HPDE6-E6E7 (cell line): ENCODE measurements around the gene SND1.
"Not testable (repeated sequence)": the region's sequence is repeated elsewhere in the genome, so short reads cannot be mapped to it uniquely, and the experiment has no call there.

Source experiments
- DNase-seq: peaks from one replicate; pipeline ENCODE4 v3.0.0; 2011; ENCODE audit warnings: missing footprints; ENCODE audit errors: extremely low spot score

Gene SND1

DNA sequence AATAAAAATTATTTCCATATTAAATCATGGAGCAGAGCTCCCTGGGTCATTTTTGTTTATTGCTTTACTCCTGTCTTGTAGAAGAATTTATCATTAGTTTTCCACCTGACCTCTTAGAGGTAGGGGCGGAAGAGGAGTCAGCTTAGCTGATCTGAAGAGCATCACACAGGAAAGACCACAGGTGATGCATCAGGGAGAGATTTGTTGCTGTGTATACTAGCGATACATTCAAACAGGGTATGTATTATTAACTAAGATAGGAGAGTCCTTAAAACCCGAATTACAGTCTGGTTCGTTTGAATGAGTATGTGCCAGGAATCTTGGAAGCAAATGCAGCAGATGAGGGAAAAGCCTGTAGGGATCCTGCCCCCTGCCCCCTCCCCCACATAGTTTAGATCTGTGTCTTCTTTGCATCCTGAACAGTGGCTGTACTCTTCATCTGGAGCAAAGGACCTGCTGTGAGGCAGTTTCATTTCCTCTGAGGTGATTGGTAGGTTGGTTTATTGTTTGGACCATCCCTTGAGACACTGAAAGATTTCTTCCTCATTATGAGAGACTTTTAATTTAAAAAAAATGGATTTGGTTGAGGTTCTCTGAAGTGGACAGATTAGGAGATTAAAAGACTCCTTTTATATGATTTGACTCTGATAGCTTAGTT is 177.0 kb downstream of the SND1 start:
- no peak for DNase-seq

DNA sequence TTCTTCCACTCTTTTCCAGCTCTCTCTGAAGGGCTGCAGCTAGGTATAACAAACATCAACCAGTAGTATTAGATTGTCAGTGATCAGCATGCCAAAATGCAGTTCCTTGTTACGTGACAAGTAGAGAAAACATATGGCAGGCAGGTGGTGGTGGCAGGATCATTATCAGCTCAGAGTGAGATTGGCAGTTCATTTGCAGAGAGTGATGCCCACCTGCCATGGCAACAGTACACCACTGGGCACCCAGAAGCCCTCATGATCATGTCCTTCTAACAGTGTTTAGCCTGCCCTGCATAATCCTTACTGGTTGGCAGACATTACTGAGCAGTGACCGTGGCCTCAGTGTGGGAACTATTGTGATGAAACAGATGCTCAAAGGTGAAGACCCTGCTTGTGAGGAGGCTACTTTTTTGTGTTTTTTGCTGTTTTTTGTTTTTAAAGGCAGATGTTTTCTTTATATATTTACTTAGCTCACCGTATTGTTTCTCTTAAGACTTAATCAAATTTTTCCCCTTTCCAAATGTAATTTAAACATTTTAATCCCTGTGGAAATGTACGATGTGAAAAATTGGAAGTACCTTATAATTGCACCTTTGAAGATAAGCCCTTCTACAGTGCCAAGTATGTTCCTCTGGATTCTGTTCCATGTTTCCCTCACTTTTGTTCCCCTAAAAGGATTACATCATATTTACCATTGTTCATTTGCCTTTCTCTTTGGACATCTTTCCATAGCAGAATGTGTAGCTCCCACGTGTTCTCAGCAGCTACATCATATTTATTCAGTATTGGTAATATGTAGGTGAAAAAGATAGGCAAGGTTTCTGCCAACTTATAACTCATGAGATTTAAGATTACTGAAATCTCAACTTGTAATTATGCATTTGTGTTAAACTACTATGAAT is 179.6 kb downstream of the SND1 start:
- DNase-seq: no peak

DNA sequence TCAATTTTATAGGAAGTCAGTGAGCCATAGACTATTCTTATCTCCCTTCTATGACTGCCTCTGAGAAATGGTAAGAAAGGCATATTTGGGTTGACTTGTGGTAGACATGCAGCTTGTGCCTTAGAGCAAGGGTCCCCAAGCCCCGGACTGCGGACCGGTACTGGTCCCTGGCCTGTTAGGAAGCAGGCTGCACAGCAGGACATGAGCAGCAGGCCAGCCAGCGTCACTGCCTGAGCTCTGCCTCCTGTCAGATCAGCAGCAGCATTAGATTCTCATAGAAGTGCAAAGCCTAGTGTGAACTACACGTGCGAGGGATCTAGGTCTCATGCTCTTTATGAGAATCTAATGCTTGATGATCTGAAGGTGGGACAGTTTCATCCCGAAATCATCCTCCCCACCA is 180.6 kb downstream of the SND1 start:
- no peak for DNase-seq

DNA sequence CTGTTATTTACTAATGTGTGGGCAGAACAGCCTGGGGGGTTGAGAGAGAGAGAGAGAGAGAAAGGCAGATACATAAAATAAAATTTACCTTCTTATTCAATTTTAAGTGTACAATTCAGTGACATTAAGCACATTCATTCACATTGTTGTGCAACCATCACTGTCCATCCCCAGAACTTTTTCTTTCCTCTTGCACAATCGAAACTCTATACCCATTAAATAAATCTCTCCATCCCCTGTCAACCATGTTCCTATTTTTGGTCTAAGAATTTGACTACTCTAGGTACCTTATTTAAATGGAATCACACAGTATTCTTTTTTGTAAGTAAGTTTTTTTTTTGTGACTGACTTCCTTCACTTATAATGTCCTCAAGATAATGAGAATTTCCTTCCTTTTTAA is 181.6 kb downstream of the SND1 start:
- DNase-seq: no peak

DNA sequence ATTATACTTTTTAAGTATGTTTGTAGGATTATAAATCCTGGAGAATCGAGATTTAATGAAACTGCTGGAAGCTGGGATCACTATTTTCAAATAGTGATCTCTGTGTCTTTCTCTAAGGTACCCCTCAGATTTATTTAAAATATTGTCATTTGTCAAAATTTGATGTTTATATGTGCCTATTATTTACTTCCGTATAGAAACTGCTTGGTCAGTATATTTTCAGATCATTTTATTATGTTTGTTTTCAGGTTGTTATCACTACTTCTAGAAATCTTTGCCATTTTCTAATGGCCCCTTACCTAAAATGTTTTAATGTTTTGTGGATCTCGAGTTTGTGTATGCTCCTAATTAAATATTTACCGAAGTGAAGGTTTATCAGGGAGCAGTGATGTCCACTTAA is 183.7 kb downstream of the SND1 start:
- no peak for DNase-seq

DNA sequence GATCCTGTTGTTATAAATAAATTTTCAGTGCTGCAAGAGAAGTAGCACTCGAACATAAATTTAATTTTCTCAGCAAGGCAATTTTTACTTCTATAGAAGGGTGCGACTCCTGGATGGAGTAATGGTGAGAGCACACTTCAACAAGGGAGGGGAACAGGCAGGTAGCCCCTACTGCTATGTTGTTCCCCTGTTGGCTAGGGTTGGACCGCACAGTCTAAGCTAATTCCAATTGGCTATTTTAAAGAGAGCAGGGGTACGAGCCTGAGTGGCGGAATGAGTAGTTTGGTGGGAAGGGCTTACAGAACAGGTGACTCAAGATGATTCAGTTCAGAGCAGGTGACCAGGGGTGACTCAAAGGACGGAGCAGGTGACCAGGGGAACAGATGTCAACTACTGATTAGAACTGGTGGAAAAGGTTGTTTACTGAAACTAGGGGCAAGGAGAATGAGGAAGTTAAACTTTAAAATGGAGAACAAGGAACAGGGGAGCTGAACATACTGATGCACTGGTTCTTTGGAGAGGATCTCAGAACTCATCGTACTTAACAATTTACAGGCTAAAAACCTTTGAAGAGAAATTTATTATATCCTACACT is 185.9 kb downstream of the SND1 start:
- DNase-seq: not testable (repeated sequence)

DNA sequence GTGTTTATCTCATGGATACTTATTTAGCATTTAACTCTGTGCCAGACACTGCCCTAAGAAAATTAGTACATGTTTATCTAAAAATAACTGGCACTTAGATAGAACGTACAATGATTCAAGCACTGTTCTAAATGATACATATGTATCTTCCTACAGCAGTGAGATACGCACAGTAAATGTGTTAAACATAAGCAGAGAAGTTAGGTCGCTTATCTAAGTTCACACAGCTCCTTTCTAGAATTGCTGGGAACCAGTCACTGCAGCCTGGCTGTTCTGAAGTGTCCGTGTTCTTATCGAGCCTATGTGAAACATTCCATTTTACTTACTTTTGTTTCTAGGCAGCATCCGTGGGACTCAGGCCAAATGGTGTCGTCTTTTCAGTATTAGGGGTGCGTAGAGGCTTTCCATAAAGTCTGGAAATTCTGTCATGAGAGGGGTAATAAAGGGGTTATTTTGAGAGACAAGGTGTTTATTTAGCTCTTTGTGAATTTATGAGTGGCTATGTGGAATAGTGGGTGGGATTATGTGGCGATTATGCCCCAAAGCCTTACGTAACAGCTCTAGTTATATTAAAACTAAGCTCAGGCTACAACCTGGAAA is 186.9 kb downstream of the SND1 start:
- no peak for DNase-seq

DNA sequence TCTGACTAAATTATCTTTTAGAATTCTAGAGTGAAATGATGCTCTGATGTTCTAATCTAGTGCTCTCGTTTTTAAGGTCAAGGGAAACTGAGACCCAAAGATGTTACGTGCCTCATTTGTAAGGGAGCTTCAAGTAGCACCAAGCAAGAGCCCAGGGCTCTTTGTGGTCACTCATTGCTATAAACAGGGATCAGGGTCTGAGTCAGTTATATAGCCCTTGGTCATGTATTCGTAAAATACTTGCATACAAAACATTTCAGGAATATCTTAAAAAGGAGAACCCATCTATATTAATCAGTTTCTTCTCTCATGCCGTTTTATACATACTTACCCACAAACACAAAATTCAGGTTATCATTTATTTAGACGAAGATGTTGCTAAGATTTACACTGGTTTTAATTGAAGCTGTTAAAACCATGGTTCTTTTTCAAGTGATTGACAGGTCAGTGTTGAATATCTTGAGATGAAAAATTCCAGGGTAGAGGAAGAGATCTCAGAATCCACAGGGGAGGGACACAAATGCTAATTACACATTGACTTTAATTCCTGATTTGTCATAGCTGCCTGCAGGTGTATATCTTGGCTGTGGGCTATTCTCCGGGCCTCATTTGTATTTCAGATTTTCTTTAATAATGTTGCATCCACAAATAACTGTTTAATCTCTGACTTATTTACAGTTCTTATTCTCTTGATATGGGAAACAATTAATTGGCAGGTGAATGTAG is 188.4 kb downstream of the SND1 start:
- no peak for DNase-seq

DNA sequence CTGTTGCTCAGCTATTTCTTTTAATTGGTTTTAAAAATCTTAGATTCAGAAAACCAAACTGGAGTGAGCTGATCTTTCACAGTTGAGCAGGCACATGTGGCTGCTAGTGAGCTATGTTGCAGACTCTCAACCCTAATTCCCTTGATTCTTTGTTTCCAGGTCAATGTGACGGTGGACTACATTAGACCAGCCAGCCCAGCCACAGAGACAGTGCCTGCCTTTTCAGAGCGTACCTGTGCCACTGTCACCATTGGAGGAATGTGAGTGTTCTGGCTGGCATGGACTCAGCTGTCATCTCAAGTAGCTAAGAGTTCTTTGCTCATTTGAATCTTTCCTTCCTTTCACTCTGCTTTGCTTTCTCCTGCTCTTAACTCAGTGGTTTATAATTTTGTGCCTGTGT is 192.2 kb downstream of the SND1 start:
- DNase-seq: no peak

DNA sequence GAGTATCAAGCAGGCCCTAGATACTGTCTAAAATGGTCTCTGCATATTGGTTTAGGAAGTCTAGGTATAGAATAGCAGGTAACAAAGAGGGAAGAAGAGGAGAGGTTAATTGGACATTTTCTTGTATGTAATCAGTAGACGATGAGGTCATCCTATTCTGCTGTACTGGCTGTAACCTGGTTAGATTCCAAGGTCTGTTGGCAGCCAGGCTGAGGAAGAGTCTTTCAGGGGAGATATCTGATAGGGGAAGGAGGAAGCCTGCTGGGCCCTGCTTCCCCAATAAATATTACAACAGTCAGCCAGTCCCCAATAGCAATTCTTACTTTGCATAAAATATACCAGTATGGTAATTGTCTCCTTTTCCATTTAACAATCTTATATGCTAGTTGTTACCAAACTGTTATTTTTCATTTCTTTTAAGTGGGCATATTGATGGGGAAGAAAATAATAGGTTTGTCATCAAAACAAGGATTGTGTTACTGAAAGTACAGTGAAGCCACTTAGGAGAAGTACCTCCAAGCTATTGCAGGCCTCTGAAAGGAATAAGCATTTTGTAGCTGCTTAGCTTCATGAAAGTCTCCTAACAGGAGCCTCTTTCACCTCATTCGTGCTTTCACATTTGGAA is 192.8 kb downstream of the SND1 start:
- no peak for DNase-seq

DNA sequence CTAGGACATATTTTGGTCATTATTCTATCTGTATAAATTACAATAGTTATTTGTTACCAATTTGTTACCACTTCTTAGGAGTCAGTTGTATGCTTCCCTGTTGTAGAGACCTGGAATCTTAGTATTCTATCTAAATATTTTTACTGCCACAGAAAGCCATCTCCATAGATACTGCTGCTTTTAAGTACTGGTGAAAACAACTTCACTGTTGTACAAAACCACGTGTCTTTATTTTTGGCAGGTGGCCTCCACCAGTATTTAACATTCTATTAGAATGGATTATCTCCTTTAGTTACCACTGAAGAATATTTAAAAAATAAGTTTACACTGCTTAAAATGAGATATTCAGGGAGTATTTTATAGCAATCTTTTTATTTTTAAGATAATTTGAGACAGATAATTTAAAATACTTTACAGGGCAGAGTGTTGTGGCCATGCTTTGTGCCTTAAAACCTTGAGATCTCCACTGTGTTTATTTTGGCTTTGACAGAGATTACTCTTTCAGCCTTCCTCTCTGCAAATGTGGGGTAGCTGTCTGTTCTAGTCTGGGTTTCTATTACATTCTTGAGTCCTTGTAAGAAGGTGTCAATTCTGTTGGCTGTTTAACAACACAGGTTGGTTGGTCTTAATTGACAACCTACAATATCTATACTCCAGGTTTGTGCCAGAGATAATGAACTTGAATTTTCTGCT is 193.7 kb downstream of the SND1 start:
- no peak for DNase-seq

DNA sequence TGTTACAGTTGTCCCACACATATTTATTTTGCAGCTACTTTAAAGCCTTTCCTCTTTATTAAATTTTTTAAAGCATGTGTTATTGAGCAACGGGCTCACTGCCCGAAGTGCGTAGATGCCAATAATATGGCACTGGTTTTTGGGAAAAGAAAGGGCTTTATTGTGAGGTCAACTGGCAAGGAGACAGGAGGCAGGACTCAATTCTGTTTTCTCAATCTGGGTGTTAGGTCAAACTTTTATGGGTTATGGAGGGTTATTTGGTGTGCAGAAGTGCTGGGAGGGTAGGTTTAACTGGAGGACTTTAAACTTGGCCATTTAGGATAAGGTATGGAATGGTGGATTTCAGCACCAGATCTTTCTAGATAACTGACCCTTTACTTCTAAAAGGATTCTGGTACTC is 195.6 kb downstream of the SND1 start:
- no peak for DNase-seq

DNA sequence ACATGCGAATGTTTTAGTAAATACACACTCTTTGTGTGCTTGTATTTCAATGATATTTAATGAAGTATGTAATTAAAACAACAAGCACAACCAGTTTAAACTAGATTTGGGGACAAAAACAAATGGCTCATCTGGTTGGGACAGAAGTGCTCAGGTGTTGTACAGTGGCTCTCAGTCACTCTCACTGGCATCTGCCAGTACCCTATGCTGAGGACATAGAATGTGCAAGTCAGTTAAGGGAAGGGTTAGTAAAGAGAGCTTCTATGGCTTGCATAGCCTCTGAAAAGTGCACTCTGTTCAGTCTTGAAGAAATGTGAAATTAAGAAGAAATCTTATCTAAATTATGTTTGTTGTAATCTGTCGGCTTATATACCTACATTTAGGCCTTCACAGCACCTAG is 196.2 kb downstream of the SND1 start:
- DNase-seq: no peak

DNA sequence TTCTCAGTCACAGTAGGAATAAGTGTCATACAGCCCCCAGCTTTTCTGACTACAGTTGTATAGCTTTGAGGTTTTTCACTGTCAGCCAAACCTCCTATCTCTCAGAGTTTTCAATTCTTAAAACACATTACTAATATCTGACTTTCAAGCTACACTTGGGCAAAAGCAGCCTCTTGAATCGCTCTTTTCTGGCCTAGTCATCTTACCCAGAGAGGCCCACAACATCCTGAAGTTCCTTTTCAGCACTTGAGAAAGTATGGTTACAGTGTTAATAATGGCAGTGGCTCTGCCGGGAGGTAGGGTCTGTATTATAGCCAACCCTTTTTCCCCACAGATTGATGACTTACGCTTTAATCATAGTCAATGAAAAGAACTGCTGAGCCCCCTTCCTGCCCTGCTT is 198.2 kb downstream of the SND1 start:
- DNase-seq: no peak

DNA sequence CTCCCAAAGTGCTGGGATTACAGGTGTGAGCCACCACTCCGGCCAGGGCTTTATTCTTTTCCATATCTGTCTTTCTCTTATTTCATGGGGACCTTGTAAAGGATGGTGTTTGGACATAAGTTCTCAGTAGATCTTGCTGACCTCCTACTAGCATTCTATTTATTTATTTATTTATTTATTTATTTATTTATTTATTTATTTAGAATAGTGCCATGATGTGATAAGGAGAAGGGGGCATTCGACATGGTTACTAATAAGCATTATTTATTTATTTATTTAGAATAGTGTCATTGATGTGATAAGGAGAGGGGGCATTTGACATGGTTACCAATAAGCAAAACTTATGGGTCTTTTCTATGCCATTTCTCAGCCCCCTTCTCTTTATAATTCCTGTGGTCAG is 202.4 kb downstream of the SND1 start:
- no peak for DNase-seq

DNA sequence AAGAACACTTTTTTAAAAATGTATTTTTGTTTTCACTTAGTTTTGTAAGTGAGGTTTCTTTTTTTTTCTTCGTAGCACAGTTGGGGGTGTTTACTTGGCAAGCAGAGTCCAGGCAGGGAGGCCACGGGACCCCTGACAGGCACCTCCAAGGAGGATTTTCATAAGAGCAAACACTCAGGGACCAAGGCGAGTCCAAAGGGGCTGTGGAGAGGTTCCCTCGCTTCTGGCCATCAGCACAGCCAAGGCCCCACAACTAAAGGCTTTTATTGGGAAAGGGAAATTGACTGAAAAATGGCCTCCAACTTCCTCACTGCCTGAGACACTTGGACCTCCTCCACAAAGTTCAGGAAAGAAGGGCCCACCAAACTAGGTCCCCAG is 205.5 kb downstream of the SND1 start:
- no peak for DNase-seq

DNA sequence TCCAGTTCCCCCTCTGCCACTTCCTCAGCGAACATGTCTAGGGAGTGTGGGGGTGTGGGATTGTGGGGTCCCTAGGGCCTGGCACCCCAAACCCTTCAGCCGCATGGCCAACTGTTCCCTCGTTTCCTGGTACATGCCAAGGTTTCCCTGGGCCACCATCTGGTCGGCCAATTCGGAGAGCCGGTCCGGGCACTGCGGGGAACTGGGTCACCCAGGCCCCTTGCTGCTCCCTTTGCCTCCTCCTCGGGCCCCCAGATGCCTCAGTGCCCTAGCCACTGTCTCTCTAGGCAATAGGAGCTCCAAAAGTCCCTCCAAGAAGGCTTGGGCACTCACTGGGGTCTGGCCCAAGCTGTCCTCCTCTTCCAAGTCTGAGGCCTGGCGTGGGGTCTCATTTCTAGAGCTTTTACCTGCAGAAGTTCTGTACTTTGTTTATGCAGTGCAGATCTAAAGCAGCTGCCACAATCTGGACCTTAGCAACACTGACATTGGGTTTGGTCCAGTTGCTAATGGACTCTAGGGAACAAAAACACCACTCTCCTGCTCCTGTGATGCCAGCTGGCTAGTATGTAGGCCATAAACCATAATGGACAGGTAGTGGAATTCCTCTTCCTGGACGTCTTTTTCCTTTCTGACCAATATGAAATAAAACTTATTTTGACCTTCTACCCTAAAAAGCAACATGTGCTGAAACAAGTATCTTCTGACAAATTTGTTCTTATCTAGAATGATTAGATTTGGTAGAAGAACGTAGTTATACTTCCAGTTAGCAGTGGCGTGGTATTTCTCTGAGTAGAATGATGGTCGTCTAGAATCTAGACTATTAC is 206.3 kb downstream of the SND1 start:
- no peak for DNase-seq

DNA sequence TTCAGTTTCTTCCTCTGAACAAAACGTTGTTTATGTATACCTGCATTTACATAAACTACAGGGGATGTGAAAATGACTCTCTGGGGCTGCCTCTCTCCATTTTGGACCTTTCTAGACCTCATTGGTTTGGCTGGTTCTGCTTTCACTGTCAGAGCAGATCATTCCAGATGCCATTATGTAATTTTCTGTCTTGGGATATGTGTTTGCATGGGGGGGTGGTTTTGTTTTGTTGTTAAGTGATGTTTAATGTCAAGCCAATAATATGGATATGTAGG is 206.9 kb downstream of the SND1 start:
- DNase-seq: no peak

DNA sequence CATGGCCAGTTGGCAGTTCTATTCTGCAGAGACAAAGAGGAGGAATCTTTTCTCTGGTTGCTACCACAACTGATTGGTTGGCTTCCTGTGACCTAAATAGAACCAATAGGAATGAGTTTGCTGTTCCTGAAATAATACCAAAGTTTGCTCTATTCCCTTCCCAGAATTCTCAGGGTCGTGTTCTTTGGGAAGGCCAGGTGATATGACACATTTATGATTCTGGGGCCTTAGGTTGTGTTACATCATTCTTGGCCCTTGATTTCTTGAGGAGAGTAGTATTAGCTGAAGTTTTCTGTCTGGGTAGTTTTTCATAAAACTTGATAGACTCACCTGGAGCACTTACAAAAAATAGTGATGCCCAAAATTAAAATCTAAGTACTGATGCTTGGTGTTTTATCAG is 207.3 kb downstream of the SND1 start:
- no peak for DNase-seq

DNA sequence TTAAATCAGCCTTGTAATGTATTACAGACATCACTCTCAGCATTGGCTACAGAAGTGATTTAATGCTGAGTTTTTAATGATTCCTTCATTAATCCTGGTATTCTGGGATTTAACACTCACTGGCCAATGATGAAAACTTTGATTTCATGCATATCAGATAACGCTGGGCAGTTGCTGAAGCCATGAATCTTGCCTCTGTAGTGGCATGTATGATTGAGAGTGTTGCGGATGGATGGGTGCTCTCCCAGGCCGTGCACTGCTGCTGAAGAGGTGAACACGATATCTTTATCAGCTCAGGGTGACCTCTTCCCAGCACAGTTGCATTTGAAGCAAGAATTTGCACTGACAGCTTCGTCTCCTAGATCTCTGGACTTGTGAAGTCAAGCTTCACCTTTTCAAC is 210.5 kb downstream of the SND1 start:
- DNase-seq: no peak
